HL-60 (cell line): ENCODE measurements around the gene CELF5.
"Not testable (repeated sequence)": the region's sequence is repeated elsewhere in the genome, so short reads cannot be mapped to it uniquely, and the experiment has no call there.

Experiments used
- DNase-seq, 2 experiments: peaks; one replicate each; pipeline ENCODE4 v3.0.0-alpha.2; 2010 to 2020; ENCODE audit warnings: low read depth in 1 of 2, low spot score in 1 of 2
- H3K27ac ChIP-seq: fragments of 250-450 bp; sonication (Bioruptor Pico); replicated peaks from 2 replicates; pipeline ENCODE4 v1.5.1; 2020; ENCODE audit warnings: mild to moderate bottlenecking, moderate library complexity
- H3K27me3 ChIP-seq: fragments of 250-450 bp; sonication (Bioruptor Pico); 2 replicates; pipeline ENCODE4 v1.5.1; 2021; ENCODE audit warnings: mild to moderate bottlenecking, moderate library complexity; ENCODE audit not compliant: insufficient read depth, poor library complexity, severe bottlenecking
- H3K4me3 ChIP-seq: replicated peaks from 2 replicates; pipeline ENCODE4 v1.5.1; 2011; ENCODE audit warnings: mild to moderate bottlenecking, control low read depth, low read length; ENCODE audit not compliant: insufficient read depth
- GABPA ChIP-seq: IDR thresholded peaks from 2 replicates; pipeline ENCODE4 v1.6.1; 2012; ENCODE audit warnings: low read depth
- POLR2AphosphoS5 ChIP-seq: IDR thresholded peaks from 2 replicates; pipeline ENCODE4 v1.6.1; 2012; ENCODE audit warnings: low read depth
- REST ChIP-seq: IDR thresholded peaks from 2 replicates; pipeline ENCODE4 v1.6.1; 2012; ENCODE audit warnings: low read depth; ENCODE audit not compliant: insufficient replicate concordance
- SPI1 ChIP-seq: IDR thresholded peaks from 2 replicates; pipeline ENCODE4 v1.6.1; 2012; ENCODE audit warnings: low read depth, mild to moderate bottlenecking, borderline replicate concordance
- TF ChIP-seq, protein P1 (sequence below): IDR thresholded peaks from one replicate; pipeline ENCODE4 v1.5.1; 2011; ENCODE audit warnings: low read length, control low read depth, inconsistent platforms; ENCODE audit not compliant: insufficient read depth

The CELF5 gene

GRCh38 chr19:3234800-3235199, 10.3 kb downstream of the CELF5 start:
- H3K4me3 ChIP-seq, result no peak overlapping the region
- no peak for DNase-seq
- H3K27me3 ChIP-seq, result peaks cover 3% of the 10 kb centered on the region
- H3K27ac ChIP-seq, result no peak overlapping the region
- no peak for TF ChIP-seq REST
- TF ChIP-seq, protein P1, sequence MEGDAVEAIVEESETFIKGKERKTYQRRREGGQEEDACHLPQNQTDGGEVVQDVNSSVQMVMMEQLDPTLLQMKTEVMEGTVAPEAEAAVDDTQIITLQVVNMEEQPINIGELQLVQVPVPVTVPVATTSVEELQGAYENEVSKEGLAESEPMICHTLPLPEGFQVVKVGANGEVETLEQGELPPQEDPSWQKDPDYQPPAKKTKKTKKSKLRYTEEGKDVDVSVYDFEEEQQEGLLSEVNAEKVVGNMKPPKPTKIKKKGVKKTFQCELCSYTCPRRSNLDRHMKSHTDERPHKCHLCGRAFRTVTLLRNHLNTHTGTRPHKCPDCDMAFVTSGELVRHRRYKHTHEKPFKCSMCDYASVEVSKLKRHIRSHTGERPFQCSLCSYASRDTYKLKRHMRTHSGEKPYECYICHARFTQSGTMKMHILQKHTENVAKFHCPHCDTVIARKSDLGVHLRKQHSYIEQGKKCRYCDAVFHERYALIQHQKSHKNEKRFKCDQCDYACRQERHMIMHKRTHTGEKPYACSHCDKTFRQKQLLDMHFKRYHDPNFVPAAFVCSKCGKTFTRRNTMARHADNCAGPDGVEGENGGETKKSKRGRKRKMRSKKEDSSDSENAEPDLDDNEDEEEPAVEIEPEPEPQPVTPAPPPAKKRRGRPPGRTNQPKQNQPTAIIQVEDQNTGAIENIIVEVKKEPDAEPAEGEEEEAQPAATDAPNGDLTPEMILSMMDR, result peak; percentile 2

DNA sequence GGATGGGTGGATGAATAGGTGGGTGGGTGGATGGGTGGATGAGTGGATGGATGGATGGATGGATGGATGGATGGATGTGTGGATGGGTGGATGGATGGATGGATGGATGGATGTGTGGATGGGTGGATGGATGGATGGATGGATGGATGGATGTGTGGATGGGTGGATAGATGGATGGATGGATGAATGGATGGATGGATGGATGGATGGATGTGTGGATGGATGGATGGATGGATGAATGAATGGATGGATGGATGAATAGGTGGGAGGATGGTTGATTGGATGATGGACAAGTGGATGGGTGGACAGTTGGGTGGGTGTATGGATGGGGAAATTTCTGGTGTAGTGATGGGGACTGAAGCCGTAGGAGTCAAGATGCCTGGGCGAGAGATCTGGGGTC, 11.1 kb downstream of the CELF5 start:
- DNase-seq, H3K4me3 ChIP-seq: not testable (repeated sequence)

DNA sequence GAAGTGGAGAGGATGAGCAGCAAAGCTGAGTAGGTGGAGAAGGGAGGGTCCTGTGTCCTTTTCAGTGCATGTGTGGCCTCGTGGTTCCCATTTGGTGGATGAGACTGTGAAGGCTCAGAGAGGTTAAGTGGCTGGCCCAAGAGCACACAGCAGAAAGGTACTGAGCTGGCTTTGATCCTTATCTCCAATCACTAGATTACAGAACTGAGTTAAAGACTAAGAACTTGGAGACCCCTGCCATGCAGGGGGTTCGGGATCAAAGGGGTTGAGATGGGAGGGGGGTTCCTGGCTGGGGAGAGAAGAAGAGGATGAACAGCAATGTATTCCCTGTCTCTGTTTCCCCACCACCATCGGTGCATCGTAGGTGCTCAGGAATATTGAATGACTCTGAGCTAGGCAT, 11.8 kb downstream of the CELF5 start:
- TF ChIP-seq GABPA, result no peak
- TF ChIP-seq SPI1, result no peak
- TF ChIP-seq POLR2AphosphoS5, result no peak
- no peak for TF ChIP-seq REST
- TF ChIP-seq, protein P1, result no peak
- no peak overlapping the region for H3K4me3 ChIP-seq

More for the DNA sequence above, 11.1 kb downstream of the CELF5 start:
- H3K27me3 ChIP-seq, H3K27ac ChIP-seq: not testable (repeated sequence)

GRCh38 chr19:3238066-3238561, 13.7 kb downstream of the CELF5 start:
- Histone ChIP-seq H3K27me3 (no peaks in the 10 kb centered on the region), H3K27ac (no peak overlapping the region), H3K4me3 (no peak overlapping the region)
- no peak for DNase-seq
- TF ChIP-seq REST, result no peak
- TF ChIP-seq, protein P1, result no peak
- TF ChIP-seq GABPA, result no peak
- TF ChIP-seq SPI1, result no peak
- no peak for TF ChIP-seq POLR2AphosphoS5

More for the DNA sequence above, 11.8 kb downstream of the CELF5 start:
- DNase-seq, result no peak
- no peaks in the 10 kb centered on the region for H3K27me3 ChIP-seq
- H3K27ac ChIP-seq, result no peak overlapping the region
